ENCODE measurements around the gene NDRG3.

- no peak for TF ChIP-seq CTCF (IDR thresholded peaks at IDR 0.05 in 2 of 3, conservative IDR thresholded peaks at IDR 0.05 in 1 of 3; ENCODE audit: control insufficient read depth in 2 of 3, extremely low read depth in 1 of 3, insufficient read depth in 1 of 3, low read depth in 3 of 3, low read length in 3 of 3)
- TF ChIP-seq TCF12 (IDR thresholded peaks at IDR 0.05; ENCODE audit: low read depth, low read length): no peak
- no peak for TF ChIP-seq EZH2 (IDR thresholded peaks at IDR 0.05; ENCODE audit: borderline replicate concordance, control insufficient read depth, low read depth, low read length)
- TF ChIP-seq TAF1 (IDR thresholded peaks at IDR 0.05; ENCODE audit: borderline replicate concordance, low read depth, low read length): no peak
- no peak for TF ChIP-seq MAX (IDR thresholded peaks at IDR 0.05; ENCODE audit: low read depth, low read length)
- no peak for TF ChIP-seq PBX3 (IDR thresholded peaks at IDR 0.05; ENCODE audit: insufficient replicate concordance, low read depth, low read length)
- no peak for TF ChIP-seq POLR2A (IDR thresholded peaks at IDR 0.05; ENCODE audit: low read depth, low read length)
- no peak for TF ChIP-seq IRF3 (IDR thresholded peaks at IDR 0.05)
- no peak for TF ChIP-seq RFX5 (IDR thresholded peaks at IDR 0.05; ENCODE audit: low read depth, low read length)
- no peak for TF ChIP-seq EP300 (IDR thresholded peaks at IDR 0.05; ENCODE audit: borderline replicate concordance in 1 of 2, control insufficient read depth in 1 of 2, low read depth in 2 of 2, low read length in 2 of 2)
- no peak for TF ChIP-seq TCF7 (IDR thresholded peaks at IDR 0.05; ENCODE audit: borderline replicate concordance)
- no peak for TF ChIP-seq CHD1 (IDR thresholded peaks at IDR 0.05; ENCODE audit: low read depth, low read length)
- TF ChIP-seq ZNF622 (IDR thresholded peaks at IDR 0.05): no peak
These were observed 40.4 kb upstream of the NDRG3 start for GRCh38 chr20:36786246-36786645.
